Psoas muscle (tissue), 8 donors: ENCODE results near the gene TRMT10A. TPM values are rescaled to one million over a fixed set of nuclear protein-coding genes. Genes with fewer than 3 reads are reported as not detected.

Experiments
- ATAC-seq, 4 donors: fragments of 200-7000 bp; cut with Tn5 transposase; one replicate each; pipeline ENCODE4 v1.9.1; 2020; ENCODE audit warnings: moderate library complexity in 3 of 4, mild to moderate bottlenecking in 2 of 4
- DNase-seq, 2 donors: peaks; one replicate each; pipeline ENCODE4 v3.0.0-alpha.2; 2020
- H3K27ac ChIP-seq: fragments of 200-600 bp; one replicate; pipeline ENCODE4 v1.8.0; 2022
- H3K27me3 ChIP-seq, 3 donors: fragments of 200-600 bp in 1 of 3; one replicate each; pipeline versions ENCODE4 v1.6.1 to v1.8.0; 2013 to 2022; ENCODE audit warnings: low read length in 2 of 3, mild to moderate bottlenecking in 2 of 3, moderate library complexity in 1 of 3; ENCODE audit not compliant: insufficient read depth in 3 of 3
- H3K36me3 ChIP-seq, 2 donors: fragments of 200-600 bp in 1 of 2; one replicate each; pipeline versions ENCODE4 v1.6.1 to v1.8.0; 2013 to 2022; ENCODE audit warnings: low read depth in 1 of 2, mild to moderate bottlenecking in 1 of 2, moderate library complexity in 1 of 2; ENCODE audit not compliant: insufficient read depth in 1 of 2
- H3K4me1 ChIP-seq: fragments of 200-600 bp; one replicate; pipeline ENCODE4 v1.8.0; 2022
- H3K4me3 ChIP-seq: fragments of 200-600 bp; one replicate; pipeline ENCODE4 v1.8.0; 2022; ENCODE audit warnings: mild to moderate bottlenecking
- H3K9me3 ChIP-seq: fragments of 200-600 bp; one replicate; pipeline ENCODE4 v1.8.0; 2022
- CTCF ChIP-seq: fragments of 200-600 bp; IDR thresholded peaks from one replicate; pipeline ENCODE4 v1.8.0; 2022; ENCODE audit warnings: antibody characterized with exemption
- whole genome bisulfite sequencing, 3 donors: extraction: QIAGEN DNeasy Blood & Tissue Kit; methylation state at CpG; one replicate each; pipeline versions ENCODE4 v1.1.6 to v1.1.7; 2013; 5-methylcytosine and 5-hydroxymethylcytosine counted together
- intact Hi-C, 2 donors: fragments of 100-400 bp; cut with DNase I; formaldehyde crosslinking; loops; one replicate each; pipeline versions ENCODE4 v1.11.0 to v1.14.2; 2022
- polyA plus RNA-seq, 3 donors: library from polyadenylated mRNA; stranded (reverse); fragments of 200-250 nt; gene quantifications; one replicate each; pipeline ENCODE4 v1.2.3, GENCODE V29; 2013
- total RNA-seq, 4 donors: library from RNA; stranded (reverse); fragmentation: NEBNext Ultra II Directional in 2 of 4; extraction: Animal tissue kit (Norgen Biotek cat#: 25700) in 2 of 4; gene quantifications; one replicate each; pipeline versions ENCODE4 v1.2.1 to v1.2.4, GENCODE V29; 2021 to 2023
- donor health status: healthy with polysubstance abuse.
- donor health status: DM: no; HTN: no; CAD: no; lungs with moderate emphysema.
- donor health status: Bipolar disorder and iron deficiency.
- donor health status: healthy.
- donor health status: DM: yes; HTN: yes; CAD: no.
- donor health status: DM: no; HTN: no; CAD: no.
- donor health status: DM: no; HTN: no; CAD: no.
- donor health status: DM: yes; HTN: yes; CAD: no.

The TRMT10A gene
- total and polyA plus RNA-seq, 7 donors = 2.1 to 7.2 (median 4.5) TPM

GRCh38 chr4:99608417-99608816, 44.6 kb upstream of the TRMT10A start:
- Histone ChIP-seq H3K4me1 (peaks cover 22% of the 10 kb centered on the region), H3K27me3 (no peaks in the 10 kb centered on the region), H3K9me3 (no peaks in the 10 kb centered on the region), H3K4me3 (no peak overlapping the region), H3K36me3 (no peaks in the 10 kb centered on the region), H3K27ac (no peak overlapping the region)
- DNase-seq = no peak
- WGBS, 3 donors = 93 to 95% (median 95%) methylated on average over 5 of the region's 5 CpGs
- no peak for TF ChIP-seq CTCF
- ATAC-seq = no peak
- intact Hi-C loops = loop anchor here in 1 of 2 donors (5.0 kb wide), 1 partner anchor 36 kb away; the partner anchor contains the start of gene MTTP

- Histone ChIP-seq H3K27ac (no peak overlapping the region), H3K4me1 (peaks cover 12% of the 10 kb centered on the region), H3K9me3 (no peaks in the 10 kb centered on the region), H3K27me3 (no peaks in the 10 kb centered on the region), H3K36me3 (no peaks in the 10 kb centered on the region), H3K4me3 (no peak overlapping the region)
- intact Hi-C loops = loop anchor here in 1 of 2 donors (5.0 kb wide), 1 partner anchor 34 kb away; the partner anchor contains the start of gene MTTP
- DNase-seq = no peak
- no peak for ATAC-seq
- no peak for TF ChIP-seq CTCF
- WGBS, 3 donors = 91 to 96% (median 94%) methylated on average over 2 of the region's 2 CpGs
Observed at GRCh38 chr4:99606716-99607115, 42.9 kb upstream of the TRMT10A start.

GRCh38 chr4:99594818-99595217, 31.0 kb upstream of the TRMT10A start:
- H3K27ac ChIP-seq = no peak overlapping the region
- H3K4me3 ChIP-seq = no peak overlapping the region
- WGBS, 3 donors = 78 to 91% (median 82%) methylated on average over 2 of the region's 2 CpGs
- no peak for TF ChIP-seq CTCF
- ATAC-seq = no peak
- no peaks in the 10 kb centered on the region for H3K4me1 ChIP-seq
- no peak for DNase-seq
- no peaks in the 10 kb centered on the region for H3K36me3 ChIP-seq
- intact Hi-C loops = no loop called here
- H3K9me3 ChIP-seq = no peaks in the 10 kb centered on the region
- no peaks in the 10 kb centered on the region for H3K27me3 ChIP-seq

DNA sequence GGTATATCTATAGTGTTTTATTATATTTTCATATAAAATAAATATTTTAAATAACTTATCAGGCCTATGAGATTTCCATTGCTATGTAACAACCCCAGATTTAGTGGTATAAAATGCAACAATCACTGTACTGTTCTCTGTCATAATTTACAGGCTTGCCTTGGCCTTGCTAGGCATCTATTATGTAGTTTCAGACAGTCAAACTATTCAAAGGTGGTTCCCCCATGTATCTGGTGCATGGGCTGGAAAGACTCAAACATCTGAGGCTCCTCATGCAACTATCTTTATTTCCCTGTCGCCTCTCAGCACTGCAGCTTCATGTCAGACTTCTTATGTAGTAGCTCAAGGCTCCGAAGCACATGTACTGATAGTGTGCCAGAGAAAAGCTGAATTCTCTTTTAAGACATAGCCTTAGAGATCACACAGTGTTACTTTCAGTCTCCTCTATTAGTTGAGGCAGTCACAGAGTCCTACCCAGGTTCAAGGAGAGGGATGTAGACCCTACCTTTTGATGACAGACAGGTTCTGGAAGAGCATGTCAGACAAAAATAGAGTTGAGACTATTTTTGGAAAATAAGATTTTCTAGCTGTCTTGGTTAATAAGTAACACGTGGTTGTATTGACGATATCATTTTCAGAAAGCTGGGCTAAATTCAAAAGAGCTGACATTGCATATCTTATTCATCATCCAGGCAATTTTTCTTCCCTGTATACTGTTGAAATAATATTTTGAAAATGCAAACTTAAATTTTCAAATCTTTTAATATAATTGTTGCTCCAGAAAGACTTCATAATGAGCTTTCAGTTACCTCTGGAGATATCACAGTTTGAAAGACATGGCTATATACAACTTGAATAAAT, 30.2 kb upstream of the TRMT10A start:
- ATAC-seq (no peak), DNase-seq (no peak)
- H3K4me3 ChIP-seq = no peak overlapping the region
- H3K27ac ChIP-seq = no peak overlapping the region
- no peaks in the 10 kb centered on the region for H3K27me3 ChIP-seq
- intact Hi-C loops = no loop called here
- TF ChIP-seq CTCF = no peak
- H3K4me1 ChIP-seq = no peaks in the 10 kb centered on the region
- H3K9me3 ChIP-seq = no peaks in the 10 kb centered on the region
- WGBS, 3 donors = 49 to 79% (median 55%) methylated on average over 4 of the region's 4 CpGs
- no peaks in the 10 kb centered on the region for H3K36me3 ChIP-seq
